ACC112 (cell line): Measurements from ENCODE around the gene S1PR3.

ENCODE experiments used
- H2AFZ ChIP-seq: fragments of 200-600 bp; sonication (generic); one replicate; pipeline ENCODE4 v1.6.0; 2017; ENCODE audit warnings: antibody characterized with exemption, low read length; ENCODE audit not compliant: unreplicated experiment
- H3K27ac ChIP-seq: fragments of 200-600 bp; sonication (generic); 2 replicates; pipeline ENCODE4 v1.5.1; 2014; ENCODE audit warnings: low read depth, mild to moderate bottlenecking, antibody characterized with exemption, low read length, moderate library complexity
- H3K27me3 ChIP-seq: fragments of 200-600 bp; sonication (generic); 2 replicates; pipeline ENCODE4 v1.6.1; 2014; ENCODE audit warnings: mild to moderate bottlenecking, antibody characterized with exemption, low read length, moderate library complexity, mixed read lengths; ENCODE audit not compliant: insufficient read depth
- H3K36me3 ChIP-seq: fragments of 200-600 bp; sonication (generic); 2 replicates; pipeline ENCODE4 v1.6.1; 2016; ENCODE audit warnings: mild to moderate bottlenecking, antibody characterized with exemption, low read length, moderate library complexity, mixed read lengths; ENCODE audit not compliant: insufficient read depth
- H3K4me1 ChIP-seq: fragments of 200-600 bp; sonication (generic); one replicate; pipeline ENCODE4 v1.6.1; 2016; ENCODE audit warnings: low read length, mixed read lengths; ENCODE audit not compliant: insufficient read depth, unreplicated experiment, control insufficient read depth
- H3K4me3 ChIP-seq: fragments of 200-600 bp; sonication (generic); 2 replicates; pipeline ENCODE4 v1.5.1; 2014; ENCODE audit warnings: mild to moderate bottlenecking, low read depth, low read length
- H3K79me2 ChIP-seq: fragments of 200-600 bp; sonication (generic); one replicate; pipeline ENCODE4 v1.6.0; 2016; ENCODE audit warnings: low read length; ENCODE audit not compliant: control insufficient read depth, unreplicated experiment, insufficient read depth

S1PR3 gene

DNA sequence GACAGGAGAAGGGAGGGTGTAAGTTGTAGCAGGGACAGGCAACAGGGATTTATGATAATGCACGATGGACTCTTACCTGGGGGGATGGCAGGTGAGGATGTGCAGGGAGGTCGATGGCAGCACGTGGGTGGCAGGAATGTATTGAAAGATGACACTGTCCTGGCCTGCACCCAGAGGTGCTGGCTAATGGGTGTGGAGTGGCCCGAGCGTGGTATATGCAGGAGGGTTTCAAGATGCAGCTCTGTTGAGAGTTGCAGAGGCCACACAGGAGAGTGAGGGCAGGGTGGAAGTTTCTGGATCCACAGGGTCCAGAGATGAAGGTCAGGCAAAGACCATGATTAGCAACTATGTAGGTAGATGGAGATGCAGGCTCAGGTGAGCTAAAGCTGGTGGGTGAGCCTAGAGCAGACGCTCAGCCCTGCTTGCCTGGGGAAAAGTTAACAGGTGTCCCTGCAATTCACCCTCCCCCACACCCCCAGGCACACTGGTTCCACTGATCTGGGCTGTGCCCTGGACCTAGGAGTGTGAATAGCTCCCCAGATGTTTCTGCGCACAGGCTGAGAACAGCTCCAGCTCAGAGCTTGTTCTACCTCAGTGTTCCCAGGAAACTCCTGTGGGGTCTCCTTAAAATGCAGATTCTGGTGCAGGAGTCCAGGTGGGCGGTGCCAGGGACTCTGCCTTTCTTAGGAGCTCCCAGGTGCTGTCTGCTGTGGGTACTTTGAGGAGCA, 21.5 kb upstream of the S1PR3 start:
- Histone ChIP-seq H2AFZ (no peak overlapping the region), H3K27ac (no peak overlapping the region), H3K27me3 (no peaks in the 10 kb centered on the region), H3K4me3 (no peak overlapping the region), H3K4me1 (no peaks in the 10 kb centered on the region), H3K36me3 (no peaks in the 10 kb centered on the region), H3K79me2 (no peaks in the 10 kb centered on the region)

DNA sequence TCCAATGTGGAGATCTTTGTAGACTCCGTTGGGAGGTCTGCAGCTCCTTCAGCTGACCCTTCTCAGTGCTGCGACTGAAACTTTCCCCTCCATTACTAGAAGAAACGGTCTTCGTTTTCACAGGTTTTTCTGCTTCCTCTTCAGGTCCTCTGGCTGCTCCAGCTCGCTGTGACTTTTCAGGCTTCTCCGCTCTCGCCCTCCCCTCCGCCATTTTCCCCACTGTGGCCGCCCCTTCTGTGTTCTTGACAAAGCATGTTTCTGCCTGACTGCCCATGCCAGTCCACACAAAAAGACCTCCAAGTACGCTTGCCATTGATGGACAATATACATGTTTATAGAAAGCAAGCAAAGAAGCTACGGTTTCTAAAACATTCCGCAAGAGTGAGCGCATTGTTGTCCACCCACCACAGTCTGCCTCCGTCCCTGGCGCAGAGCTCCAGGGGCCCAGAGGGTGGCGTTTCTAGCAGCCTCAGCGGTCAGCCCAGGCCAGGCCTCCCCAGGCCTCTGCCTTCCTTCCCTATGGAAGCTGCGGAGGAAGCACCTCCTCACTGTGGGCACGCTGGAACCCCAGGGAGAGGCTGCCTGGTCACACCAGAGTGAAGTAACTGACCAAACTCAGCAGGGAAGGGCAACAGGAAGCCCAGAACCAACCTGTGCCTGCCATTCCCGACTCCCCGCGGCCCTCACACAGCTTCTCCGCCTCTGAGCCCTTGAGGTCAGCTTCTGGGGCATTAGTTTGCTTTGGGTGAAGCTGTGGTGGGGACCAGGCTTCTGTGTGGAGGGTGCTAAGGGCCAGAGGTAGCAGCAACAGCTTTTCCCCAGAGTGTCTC, 19.9 kb upstream of the S1PR3 start:
- no peaks in the 10 kb centered on the region for H3K4me1 ChIP-seq
- no peak overlapping the region for H3K4me3 ChIP-seq
- H3K27me3 ChIP-seq: no peaks in the 10 kb centered on the region
- no peaks in the 10 kb centered on the region for H3K36me3 ChIP-seq
- H3K27ac ChIP-seq: no peak overlapping the region
- H2AFZ ChIP-seq: no peak overlapping the region
- no peaks in the 10 kb centered on the region for H3K79me2 ChIP-seq

DNA sequence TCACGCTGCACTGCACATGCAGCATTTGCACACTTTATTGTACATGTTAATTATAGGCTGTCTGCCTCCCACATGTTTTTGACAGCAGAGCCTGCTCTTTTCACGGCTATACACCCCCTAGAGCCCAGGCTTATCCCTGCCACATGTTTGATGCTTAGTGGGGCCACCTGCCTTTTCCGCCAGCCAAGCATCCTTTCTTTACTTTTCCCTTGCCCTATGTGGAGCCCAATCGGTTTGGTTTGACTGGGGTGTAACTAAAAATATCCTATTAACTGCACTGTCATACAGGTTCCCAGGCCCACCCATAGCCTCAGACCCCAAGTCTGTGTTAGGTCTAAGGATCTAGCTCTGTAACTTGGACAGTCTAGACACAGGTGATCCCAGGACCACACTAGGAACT, 18.9 kb upstream of the S1PR3 start:
- Histone ChIP-seq H3K27ac (no peak overlapping the region), H3K79me2 (no peaks in the 10 kb centered on the region), H3K4me1 (no peaks in the 10 kb centered on the region), H3K36me3 (no peaks in the 10 kb centered on the region), H3K27me3 (no peaks in the 10 kb centered on the region), H2AFZ (no peak overlapping the region), H3K4me3 (no peak overlapping the region)

DNA sequence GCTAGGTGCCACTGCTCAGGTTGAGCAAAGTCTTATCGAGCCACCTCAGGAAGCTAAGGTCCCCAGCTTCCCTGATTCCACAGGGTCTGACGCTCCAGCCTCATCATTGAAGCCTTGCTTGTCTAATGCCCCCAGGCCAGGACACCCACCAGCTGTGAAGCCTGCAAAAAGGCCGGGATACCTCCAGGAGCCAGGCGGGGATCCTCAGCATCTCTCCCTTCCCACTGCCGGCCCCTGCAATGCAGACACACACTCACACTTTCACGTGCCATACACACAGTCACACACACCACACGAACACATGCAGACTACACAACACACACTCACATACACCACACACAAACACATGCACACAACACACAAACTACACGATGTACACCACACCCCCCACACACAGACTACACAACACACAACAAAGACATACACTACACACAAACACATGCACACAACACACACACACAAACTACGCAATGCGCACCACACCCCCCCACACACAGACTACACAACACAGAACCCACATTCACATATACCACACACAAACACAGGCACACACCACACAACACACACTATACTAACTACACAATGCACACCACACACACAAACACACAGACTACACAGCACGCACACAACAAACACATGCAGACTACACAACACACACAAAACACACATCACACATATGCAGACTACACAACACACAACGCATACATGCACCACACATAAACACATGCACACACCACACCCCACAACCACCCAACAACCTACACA, 17.8 kb upstream of the S1PR3 start:
- Histone ChIP-seq H3K36me3 (no peaks in the 10 kb centered on the region), H3K4me3 (no peak overlapping the region), H3K27me3 (no peaks in the 10 kb centered on the region), H3K79me2 (no peaks in the 10 kb centered on the region), H3K4me1 (no peaks in the 10 kb centered on the region), H3K27ac (no peak overlapping the region), H2AFZ (no peak overlapping the region)

DNA sequence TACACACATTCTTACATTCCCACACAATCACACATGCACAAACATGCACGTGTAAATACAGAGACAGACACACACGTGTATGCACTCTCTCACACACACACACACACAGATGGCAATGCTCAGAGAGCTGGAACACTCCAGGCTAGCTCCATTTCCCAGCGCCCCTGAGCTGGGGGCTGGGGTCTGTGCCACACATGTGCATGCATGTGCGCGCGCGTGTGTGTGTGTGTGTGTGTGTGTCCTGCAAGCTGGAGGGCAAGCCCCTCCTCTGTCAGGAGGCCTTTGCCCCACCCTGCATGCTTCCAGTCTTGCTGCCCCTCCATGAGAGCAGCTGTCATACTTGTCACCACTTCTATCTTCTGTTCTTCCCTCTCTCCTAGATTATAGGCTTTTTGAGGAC, 16.6 kb upstream of the S1PR3 start:
- H3K4me3 ChIP-seq: no peak overlapping the region
- H2AFZ ChIP-seq: no peak overlapping the region
- H3K4me1 ChIP-seq: no peaks in the 10 kb centered on the region
- H3K27ac ChIP-seq: no peak overlapping the region
- H3K27me3 ChIP-seq: no peaks in the 10 kb centered on the region
- H3K36me3 ChIP-seq: no peaks in the 10 kb centered on the region
- no peaks in the 10 kb centered on the region for H3K79me2 ChIP-seq

DNA sequence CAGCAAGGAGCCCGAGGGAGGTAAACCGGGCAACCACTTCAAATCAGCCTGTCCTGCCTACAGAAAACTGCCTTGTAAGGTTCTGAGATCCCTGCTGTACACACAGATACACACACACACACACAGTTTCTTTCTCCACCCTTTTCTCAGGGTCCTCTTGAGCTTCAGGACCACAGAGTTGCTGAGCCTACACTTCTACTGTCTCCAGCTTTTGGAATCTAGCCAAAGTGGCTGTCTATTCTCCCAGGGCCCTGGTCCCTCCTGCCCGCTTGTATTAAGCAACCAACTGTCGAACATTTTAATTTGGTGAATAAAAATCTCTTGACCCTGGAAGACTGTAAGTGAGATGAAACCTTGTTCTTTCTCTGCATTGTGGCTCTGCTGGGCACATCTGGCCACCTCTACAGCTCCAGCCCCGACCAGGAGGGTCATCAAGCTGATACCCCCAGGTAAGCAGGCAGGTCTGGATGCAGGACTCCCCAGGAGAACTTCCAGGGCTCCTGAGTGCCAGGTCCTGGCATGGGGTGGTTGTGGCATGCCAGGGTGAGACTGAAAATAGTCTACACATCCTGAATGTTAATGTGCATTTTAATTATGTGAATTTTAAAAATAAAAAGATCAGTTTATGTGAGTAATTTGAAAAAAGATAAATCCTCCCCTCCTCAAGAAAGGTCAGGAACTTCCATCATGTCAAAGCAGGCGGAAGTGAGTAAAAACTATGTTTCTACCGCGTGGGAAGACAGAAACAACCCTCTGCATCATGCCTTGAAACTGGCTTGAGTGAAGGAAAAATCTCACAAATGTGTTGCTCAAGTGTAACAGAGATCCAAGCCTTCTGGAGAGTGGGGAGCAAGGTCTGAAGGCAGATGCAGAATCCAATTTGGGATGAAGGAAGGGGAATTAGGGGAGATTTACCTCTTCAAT, 15.0 kb upstream of the S1PR3 start:
- no peak overlapping the region for H3K27ac ChIP-seq
- no peaks in the 10 kb centered on the region for H3K4me1 ChIP-seq
- H3K36me3 ChIP-seq: no peaks in the 10 kb centered on the region
- no peaks in the 10 kb centered on the region for H3K27me3 ChIP-seq
- no peak overlapping the region for H2AFZ ChIP-seq
- no peaks in the 10 kb centered on the region for H3K79me2 ChIP-seq
- H3K4me3 ChIP-seq: no peak overlapping the region

DNA sequence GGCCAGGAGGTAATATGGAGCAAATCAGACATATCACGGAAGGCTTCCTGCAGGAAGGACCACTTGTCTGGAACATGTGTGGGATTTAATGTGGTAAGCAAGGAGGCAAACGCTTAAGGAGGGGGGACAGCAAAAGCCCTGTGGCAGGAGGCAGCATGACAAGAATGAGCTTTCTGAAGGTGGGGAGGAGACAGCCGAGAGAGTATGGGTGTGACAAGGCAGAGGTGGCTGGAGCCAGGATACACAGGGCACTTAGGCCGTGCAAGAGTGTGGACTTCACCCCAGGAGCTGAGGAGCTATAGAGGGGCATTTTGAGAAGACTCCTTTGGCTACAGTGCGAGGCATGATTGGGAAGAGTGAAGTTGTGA, 14.4 kb upstream of the S1PR3 start:
- Histone ChIP-seq H3K4me3 (no peak overlapping the region), H2AFZ (no peak overlapping the region), H3K79me2 (no peaks in the 10 kb centered on the region)

DNA sequence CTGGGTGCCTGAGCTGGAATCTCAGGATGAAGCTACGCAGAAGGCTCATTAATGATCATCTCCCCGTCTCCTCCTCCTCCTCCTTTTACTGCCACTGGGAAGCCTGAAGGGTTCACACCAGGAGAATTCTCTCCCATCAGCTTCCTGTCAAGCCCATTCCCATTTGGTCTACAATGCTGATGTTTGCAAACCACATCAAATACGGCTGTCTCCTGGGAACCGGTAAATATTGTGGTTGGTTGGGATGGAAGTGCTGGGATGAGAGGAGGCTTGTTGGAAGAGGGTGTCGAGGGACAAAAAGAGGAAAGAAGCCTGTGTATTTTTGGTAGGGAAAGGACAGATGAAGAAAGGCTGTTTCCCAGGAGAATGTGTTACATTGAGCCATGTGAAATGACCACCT, 13.2 kb upstream of the S1PR3 start:
- Histone ChIP-seq H2AFZ (no peak overlapping the region), H3K4me3 (no peak overlapping the region), H3K36me3 (no peaks in the 10 kb centered on the region), H3K4me1 (no peaks in the 10 kb centered on the region), H3K27me3 (no peaks in the 10 kb centered on the region), H3K79me2 (no peaks in the 10 kb centered on the region), H3K27ac (no peak overlapping the region)

More for the DNA sequence above, 14.4 kb upstream of the S1PR3 start:
- Histone ChIP-seq H3K36me3 (no peaks in the 10 kb centered on the region), H3K27ac (no peak overlapping the region), H3K27me3 (no peaks in the 10 kb centered on the region), H3K4me1 (no peaks in the 10 kb centered on the region)

DNA sequence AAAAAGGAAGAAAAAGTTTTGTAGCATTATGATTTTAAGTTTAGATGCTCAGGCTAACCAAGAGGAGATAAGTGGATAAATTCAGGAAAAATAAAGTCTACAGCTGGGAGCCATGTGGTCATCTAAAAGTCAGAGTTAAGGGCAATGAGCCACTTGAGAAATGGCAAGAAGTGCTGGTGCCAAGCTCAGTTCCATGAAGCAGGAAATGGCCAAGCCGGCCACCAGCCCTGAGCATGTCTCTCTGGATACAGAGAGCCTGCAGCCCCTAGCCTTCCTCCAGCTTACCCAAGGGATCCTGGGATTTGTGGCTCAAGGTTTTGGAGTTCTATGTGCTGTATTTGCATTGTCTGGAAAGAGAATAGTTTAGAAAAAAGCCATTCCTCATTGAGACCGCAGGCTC, 12.2 kb upstream of the S1PR3 start:
- Histone ChIP-seq H3K79me2 (no peaks in the 10 kb centered on the region), H3K4me1 (no peaks in the 10 kb centered on the region), H3K36me3 (no peaks in the 10 kb centered on the region), H3K27ac (no peak overlapping the region), H3K27me3 (no peaks in the 10 kb centered on the region), H3K4me3 (no peak overlapping the region), H2AFZ (no peak overlapping the region)

DNA sequence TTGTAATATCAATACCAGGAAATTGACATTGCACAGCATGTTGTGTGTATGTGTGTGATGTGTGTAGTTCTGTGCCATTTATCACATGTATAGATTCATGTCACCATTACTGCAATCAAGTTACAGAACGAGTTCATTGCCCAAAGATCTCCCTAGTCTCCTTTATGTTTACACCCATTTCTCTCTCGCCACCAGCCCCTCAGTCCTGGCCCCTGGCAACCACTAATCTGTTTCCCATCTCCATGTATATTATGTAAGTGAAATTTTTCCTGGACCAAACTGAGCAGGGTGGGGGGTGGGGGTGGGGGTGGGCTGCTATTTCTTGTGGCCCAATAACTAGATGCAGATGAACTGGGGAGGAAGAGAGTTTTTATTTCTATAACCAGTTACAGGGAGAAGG, 11.5 kb upstream of the S1PR3 start:
- Histone ChIP-seq H3K27ac (no peak overlapping the region), H3K27me3 (no peaks in the 10 kb centered on the region), H3K4me3 (no peak overlapping the region), H3K79me2 (no peaks in the 10 kb centered on the region), H2AFZ (no peak overlapping the region), H3K4me1 (no peaks in the 10 kb centered on the region), H3K36me3 (no peaks in the 10 kb centered on the region)
